HS-27A (cell line): ENCODE data around the gene FGF12.

Experiments used
- DNase-seq: peaks from one replicate; pipeline ENCODE4 v3.0.0-alpha.2; 2012; ENCODE audit warnings: low read depth, missing footprints

FGF12 gene

DNA sequence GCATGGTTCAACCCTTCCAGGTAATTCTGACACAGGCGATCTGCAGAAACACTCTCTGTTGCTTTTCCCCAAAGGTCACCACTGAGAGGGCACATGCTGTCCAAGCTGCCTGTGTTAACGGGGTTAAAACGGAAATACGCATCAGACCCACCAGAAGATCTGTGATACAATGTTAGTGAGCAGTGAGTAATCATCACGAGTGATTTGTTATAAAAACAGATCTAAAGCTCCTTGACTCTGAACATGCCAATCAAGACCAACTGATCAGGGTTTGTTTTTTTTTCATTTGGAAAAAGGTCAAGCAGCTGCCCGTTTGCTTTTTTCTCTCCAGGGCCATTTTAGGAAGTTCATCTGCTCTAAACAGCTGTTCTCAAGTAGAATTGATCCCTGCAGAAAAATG, 43.2 kb downstream of the FGF12 start:
- no peak for DNase-seq

GRCh38 chr3:192675958-192676649, 51.2 kb downstream of the FGF12 start:
- DNase-seq, result no peak

GRCh38 chr3:192655628-192656027, 71.7 kb downstream of the FGF12 start:
- no peak for DNase-seq

DNA sequence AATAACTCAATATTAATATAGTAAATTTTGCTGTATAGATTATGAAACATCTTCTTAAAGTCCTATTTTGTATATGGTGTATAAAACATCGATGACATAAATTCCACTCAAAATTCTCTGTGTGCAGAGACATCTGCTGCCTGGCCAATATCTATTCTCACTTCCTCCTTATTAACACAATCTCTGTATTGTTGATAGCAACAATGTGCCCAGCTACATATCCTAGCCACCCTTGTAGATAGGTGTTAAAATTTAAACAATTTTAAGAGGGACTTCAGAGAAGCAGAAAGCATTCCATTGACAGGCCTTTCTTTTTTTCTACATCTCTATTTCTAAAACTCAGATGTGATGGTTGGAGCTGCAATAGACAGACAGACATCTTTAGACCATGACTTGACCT, 72.3 kb downstream of the FGF12 start:
- no peak for DNase-seq

- no peak for DNase-seq
Measured at GRCh38 chr3:192653862-192654261, 73.5 kb downstream of the FGF12 start.

- no peak for DNase-seq
Measured at GRCh38 chr3:192652727-192653126, 74.6 kb downstream of the FGF12 start.

- no peak for DNase-seq
Measured at GRCh38 chr3:192651836-192652512, 75.4 kb downstream of the FGF12 start.

- no peak for DNase-seq
Measured at GRCh38 chr3:192645437-192645836, 81.9 kb downstream of the FGF12 start.

DNA sequence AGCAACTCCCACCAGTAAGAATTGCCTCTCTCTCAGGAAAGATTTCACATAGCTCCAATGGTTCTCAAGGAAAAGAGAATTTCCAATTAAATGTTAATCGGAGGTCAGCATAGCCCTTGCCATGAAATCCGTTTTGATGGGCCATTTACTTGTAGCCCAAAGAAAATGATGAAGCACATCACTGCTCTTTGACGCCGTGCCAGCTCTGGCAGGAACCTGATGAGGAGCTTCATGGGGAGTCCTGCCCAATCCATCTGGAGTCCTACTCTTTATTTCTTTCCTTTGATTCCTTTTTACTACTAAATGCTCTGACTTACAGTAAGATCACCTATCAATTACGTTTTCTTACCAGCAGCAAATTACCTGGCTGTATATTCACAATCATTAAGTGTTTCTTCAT, 84.7 kb downstream of the FGF12 start:
- no peak for DNase-seq

DNA sequence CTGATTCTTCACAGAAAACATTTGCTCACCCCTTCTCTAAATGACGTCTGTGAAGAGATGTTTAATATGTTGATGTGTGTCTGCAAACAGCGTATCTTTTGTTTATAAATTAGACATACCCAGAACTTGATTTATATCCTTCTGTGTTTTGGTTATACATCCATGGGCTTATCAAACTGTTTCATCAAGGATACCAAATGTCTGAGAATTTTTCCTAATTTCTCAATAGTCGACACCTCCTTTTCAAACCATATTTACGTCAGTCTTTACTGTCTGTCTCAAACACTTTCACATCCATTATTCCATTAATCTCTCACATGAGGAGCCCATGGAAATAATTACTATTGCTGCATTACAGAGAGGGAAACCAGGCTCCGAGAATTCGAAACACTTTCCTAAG, 85.4 kb downstream of the FGF12 start:
- DNase-seq, result no peak

DNA sequence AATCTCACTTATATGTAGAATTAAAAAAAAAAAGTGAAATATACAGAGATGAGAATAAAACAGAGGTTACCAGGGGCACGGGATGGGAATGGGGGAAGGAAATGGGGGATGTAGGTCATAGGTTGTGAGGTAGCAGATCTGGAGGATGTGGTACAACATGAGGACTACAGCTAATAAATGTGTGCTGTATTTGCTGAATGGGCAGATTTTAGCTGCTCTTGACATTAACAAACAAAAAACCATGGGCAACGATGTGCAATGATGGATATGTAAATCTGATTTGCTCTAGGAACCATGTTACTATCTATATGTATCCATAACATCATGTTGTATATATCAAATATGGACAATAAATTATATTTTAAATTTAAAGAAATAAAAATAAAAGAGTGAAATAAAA, 87.4 kb downstream of the FGF12 start:
- no peak for DNase-seq

DNA sequence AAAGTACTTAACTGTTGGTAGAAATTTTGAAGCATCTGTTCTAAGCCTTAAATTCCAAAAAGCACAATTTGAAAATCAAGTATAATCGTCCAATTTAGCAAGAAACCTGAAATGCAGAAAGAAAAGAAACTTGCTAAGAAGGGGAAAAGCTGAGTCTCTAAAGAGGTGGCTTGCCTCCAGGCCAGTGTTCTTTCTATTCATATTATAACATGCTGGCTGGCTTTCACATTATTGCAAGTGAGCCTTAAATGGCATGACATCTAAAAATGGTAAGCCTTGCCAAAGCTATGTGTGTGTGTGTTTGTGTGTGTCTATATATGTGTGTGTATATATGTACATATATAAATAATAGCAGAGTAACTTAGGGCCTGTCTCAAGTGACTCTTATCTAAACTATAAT, 89.5 kb downstream of the FGF12 start:
- no peak for DNase-seq

DNA sequence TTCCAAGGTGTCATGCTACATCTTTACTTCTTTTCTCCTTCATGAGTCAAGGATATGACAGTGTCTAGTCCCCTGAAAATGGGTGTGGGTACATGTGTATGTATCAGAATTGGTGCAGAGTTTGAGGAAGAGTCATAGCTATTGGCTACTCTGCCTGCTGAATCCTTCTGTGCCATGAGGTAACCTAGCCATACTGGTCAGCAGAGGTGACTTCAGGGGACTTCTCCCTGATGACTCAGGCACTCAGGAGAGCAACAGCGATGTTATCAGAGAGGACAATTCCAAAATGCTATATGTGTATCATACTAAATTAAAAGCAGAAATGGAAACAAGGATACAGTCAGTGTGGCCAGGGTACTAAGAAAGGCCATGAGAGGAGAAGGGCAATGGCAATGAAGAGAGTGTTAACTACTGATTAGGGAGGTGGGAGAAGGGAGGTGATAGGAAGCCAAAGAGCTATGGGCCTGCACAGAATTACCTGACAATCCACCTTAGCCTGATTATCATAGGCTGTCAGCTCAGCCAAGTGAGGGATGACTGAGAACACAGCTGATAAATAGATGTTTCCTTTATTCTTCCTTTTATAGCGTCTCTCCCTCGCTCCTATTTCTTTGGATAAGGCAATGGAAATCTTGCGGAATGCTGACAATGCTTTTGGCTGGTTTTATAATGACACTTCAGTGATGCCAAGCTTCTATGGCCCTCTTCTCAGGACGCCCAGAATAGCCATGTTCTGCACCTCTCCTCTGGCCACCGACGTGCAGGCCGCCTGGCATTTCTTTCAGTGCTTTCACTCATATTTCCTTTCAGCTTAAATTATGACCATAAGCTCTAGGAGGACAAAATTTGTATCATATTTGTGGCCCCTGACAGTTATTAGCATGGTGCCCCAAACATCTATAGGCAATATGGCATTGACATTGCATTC, 90.6 kb downstream of the FGF12 start:
- no peak for DNase-seq

DNA sequence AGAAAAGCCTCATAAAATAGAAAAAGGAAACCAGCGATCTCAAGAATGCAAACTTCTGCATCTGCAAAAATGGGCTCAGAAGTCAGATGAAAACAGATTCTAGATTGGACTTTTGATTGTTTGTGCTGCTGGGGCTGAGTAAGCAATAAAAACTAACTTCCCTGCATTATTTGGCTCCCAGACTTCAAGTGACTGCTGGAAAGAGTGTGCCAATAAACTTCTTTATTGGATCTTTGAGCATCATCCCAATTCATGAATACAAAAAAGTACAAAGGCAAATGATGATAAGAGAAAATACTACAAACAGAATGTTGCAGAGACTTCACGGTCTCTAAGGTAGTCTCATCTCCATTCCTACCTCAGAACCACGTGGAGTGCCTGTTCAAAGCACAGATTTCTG, 97.9 kb downstream of the FGF12 start:
- DNase-seq, result no peak

- DNase-seq, result no peak
Measured at GRCh38 chr3:192621909-192622308, 105.4 kb downstream of the FGF12 start.

- no peak for DNase-seq
Measured at GRCh38 chr3:192620275-192620674, 107.1 kb downstream of the FGF12 start.

GRCh38 chr3:192611411-192611810, 115.9 kb downstream of the FGF12 start:
- DNase-seq, result no peak

GRCh38 chr3:192608726-192609600, 118.4 kb downstream of the FGF12 start:
- DNase-seq, result no peak

- DNase-seq, result no peak
Measured at GRCh38 chr3:192607798-192608197, 119.5 kb downstream of the FGF12 start.

- DNase-seq, result no peak
Measured at GRCh38 chr3:192597913-192598312, 129.4 kb downstream of the FGF12 start.

DNA sequence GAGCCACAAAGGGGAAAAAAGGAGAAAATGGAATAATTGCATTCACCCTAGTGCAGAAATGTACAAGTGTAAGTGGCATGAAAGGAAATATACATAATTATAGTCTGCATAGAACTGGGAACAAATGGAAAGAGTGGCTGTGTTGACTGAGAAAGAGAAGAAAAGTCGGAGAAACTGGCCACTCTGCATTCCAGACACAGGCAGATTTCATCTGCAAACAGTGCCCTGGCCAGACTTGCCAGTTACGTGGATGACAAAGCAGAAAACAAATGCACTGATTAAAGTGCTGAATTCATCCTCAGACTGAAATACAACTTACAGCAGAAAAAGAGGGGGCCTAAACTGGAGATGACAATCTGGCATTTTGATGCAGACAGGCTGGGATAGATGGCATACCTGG, 129.8 kb downstream of the FGF12 start:
- DNase-seq, result no peak

DNA sequence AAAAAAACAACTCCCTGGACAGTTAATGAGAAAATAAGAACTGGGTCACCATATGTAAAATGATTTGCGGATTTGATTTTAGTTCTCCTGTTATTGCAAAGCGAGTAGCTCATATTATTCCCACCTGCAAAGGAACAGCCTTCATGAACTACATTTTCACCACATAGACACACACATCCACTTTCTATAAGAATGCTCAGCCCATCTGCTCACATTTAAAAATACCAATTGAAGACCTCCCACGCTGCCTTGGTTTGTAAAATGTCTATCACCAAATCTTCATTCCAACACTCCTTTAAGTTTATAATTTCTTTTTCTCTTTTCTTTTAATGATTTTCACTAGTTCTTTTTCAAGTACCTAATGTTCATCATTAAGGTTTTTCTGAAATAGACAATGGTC, 148.6 kb downstream of the FGF12 start:
- no peak for DNase-seq
